ENCODE results near the gene GLA. TPM values are rescaled to one million over a fixed set of nuclear protein-coding genes. Genes with fewer than 3 reads are reported as not detected.

Gene GLA
- total RNA-seq, 1 experiment from 2014 or later: 54.8 TPM

DNA sequence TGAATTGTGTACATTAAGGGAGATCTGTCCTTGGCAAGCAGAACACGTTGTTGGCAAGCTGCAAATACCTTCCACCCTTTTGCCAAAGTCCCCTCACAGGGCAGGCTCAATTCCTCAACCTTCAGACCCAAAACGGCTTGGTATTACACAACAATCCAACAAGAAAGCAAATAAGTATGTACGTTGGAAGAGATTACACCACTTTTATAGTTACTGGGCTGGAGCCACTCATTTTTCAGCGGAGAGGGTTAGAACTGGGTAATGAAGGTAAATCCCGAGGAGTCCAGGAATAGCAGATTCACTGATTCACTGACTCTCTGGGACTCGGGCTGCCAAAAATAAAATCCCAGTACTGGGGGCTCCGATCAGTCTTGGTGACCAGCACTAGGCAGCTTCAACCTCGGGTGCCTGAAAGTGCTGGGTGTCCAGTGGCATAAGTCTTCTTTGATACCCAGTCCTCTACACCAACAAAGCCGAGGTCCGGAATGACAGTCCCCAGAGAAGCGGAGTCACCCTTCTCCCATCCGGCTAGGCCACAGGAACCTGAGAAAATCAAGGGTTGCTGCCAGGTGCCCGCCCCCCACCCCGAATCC is 59.8 kb downstream of the GLA start:
- Histone ChIP-seq H3K9ac (ENCODE audit: low read length) (peak overlapping the region; percentile 92), H4K20me1 (ENCODE audit: low read length) (peaks cover 17% of the 10 kb centered on the region), H3K4me1 (ENCODE audit: insufficient read depth, low read length) (peaks cover 15% of the 10 kb centered on the region), H3K27ac (ENCODE audit: low read length) (peak overlapping the region; percentile 78), H3K9me3 (ENCODE audit: low read length) (no peaks in the 10 kb centered on the region), H3K79me2 (ENCODE audit: low read length) (peaks cover 49% of the 10 kb centered on the region), H3K36me3 (ENCODE audit: low read depth, low read length) (peaks cover 11% of the 10 kb centered on the region), H3K27me3 (ENCODE audit: low read length) (no peaks in the 10 kb centered on the region), H3K9me2 (replicated peaks; ENCODE audit: low read length) (no peaks in the 10 kb centered on the region), H3K4me2 (ENCODE audit: low read length) (peak overlapping the region; percentile 95), H3K4me3 (ENCODE audit: low read length) (peak overlapping the region; percentile 96), H3F3A (ENCODE audit: low read length, unreplicated experiment) (no peaks in the 10 kb centered on the region), H2AFZ (ENCODE audit: low read length) (peak overlapping the region; percentile 89)
- no peak for DNase-seq
- peak; percentile 36 for ATAC-seq
- TSS peak; percentile 67 for BruUV-seq (replicated peaks)
- intact Hi-C loops (cut with micrococcal nuclease): loop anchor here (2.0 kb wide), 1 partner anchor 43 kb away; the partner anchor contains the start of gene RPL36A
- no peak for TF ChIP-seq EZH2phosphoT487 (IDR thresholded peaks at IDR 0.05; ENCODE audit: borderline replicate concordance, low read length)
- no peak for TF ChIP-seq EZH2 (IDR thresholded peaks at IDR 0.05; ENCODE audit: low read length, unreplicated experiment)
- TF ChIP-seq CTCF (conservative IDR thresholded peaks at IDR 0.05; ENCODE audit: low read depth, low read length): no peak
- CTCF ChIA-PET: interaction anchor here (0.6 kb wide), 1 partner anchor 595 kb away, joined by 3 read pairs; no protein-coding TSS in a partner anchor
- POLR2A ChIA-PET (ENCODE audit: unreplicated experiment): no interaction called here

Other genes starting within 250 kb of the GLA start
- gene DRP2, start 188.1 kb downstream of the GLA start, total RNA-seq (2014; rRNA removed): 0.15 and 0.58 TPM in 2 replicates
- 0.35 TPM in 1 of 2 replicates, not detected in the other for gene TAF7L, start 116.6 kb downstream of the GLA start, total RNA-seq (2014; rRNA removed)
- gene TIMM8A, start 59.2 kb downstream of the GLA start, total RNA-seq (2014; rRNA removed): 5.0 and 7.8 TPM in 2 replicates
- gene BTK, start 21.7 kb downstream of the GLA start, total RNA-seq (2014; rRNA removed): not detected in 2 replicates
- 914 and 1,023 TPM in 2 replicates for gene RPL36A, start 16.9 kb downstream of the GLA start, total RNA-seq (2014; rRNA removed)
- 54.8 TPM in 2 replicates for gene HNRNPH2, start 297 bp upstream of the GLA start, total RNA-seq (2014; rRNA removed)
- not detected in 2 replicates for gene ARMCX4, start 77.5 kb upstream of the GLA start, total RNA-seq (2014; rRNA removed)
- gene ARMCX1, start 142.6 kb upstream of the GLA start, total RNA-seq (2014; rRNA removed): not detected in 2 replicates
- gene ARMCX6, start 210.1 kb upstream of the GLA start, total RNA-seq (2014; rRNA removed): 33.7 and 52.8 TPM in 2 replicates
- 13.6 and 16.0 TPM in 2 replicates for gene ARMCX3, start 215.2 kb upstream of the GLA start, total RNA-seq (2014; rRNA removed)

Measured in PC-3 (cell line).